Measurements from ENCODE around the gene LRRC17.

The LRRC17 gene

GRCh38 chr7:102981451-102981850, 68.7 kb downstream of the LRRC17 start:
- TF ChIP-seq YY1 (IDR thresholded peaks at IDR 0.05; ENCODE audit: insufficient read depth, insufficient read length) (no peak), SUZ12 (IDR thresholded peaks at IDR 0.05; ENCODE audit: extremely low read depth, insufficient read depth, insufficient read length) (no peak), ZNF274 (IDR thresholded peaks at IDR 0.05; ENCODE audit: low read depth, low read length) (no peak)
- H3K4me1 ChIP-seq (ENCODE audit: insufficient read depth, insufficient read length) = no peaks in the 10 kb centered on the region
- H3K9ac ChIP-seq (ENCODE audit: insufficient read length, low read depth) = no peak overlapping the region
- no peaks in the 10 kb centered on the region for H3K27me3 ChIP-seq (ENCODE audit: insufficient read depth, insufficient read length)
- H3K4me3 ChIP-seq (ENCODE audit: insufficient read length, low read depth) = no peak overlapping the region
- no peaks in the 10 kb centered on the region for H3K36me3 ChIP-seq (ENCODE audit: insufficient read depth, insufficient read length, low read length)
- no peak for DNase-seq (ENCODE audit: low read depth, low spot score)
- H3K9me3 ChIP-seq (ENCODE audit: insufficient read depth, low read length) = peaks cover 4% of the 10 kb centered on the region; the same call in 1 of the 2 replicates

GRCh38 chr7:102982235-102982634, 69.4 kb downstream of the LRRC17 start:
- H3K36me3 ChIP-seq (ENCODE audit: insufficient read depth, insufficient read length, low read length) = no peaks in the 10 kb centered on the region
- peaks cover 4% of the 10 kb centered on the region; the same call in 1 of the 2 replicates for H3K9me3 ChIP-seq (ENCODE audit: insufficient read depth, low read length)
- no peak overlapping the region for H3K4me3 ChIP-seq (ENCODE audit: insufficient read length, low read depth)
- H3K4me1 ChIP-seq (ENCODE audit: insufficient read depth, insufficient read length) = no peaks in the 10 kb centered on the region
- no peaks in the 10 kb centered on the region for H3K27me3 ChIP-seq (ENCODE audit: insufficient read depth, insufficient read length)
- TF ChIP-seq SUZ12 (IDR thresholded peaks at IDR 0.05; ENCODE audit: extremely low read depth, insufficient read depth, insufficient read length) (no peak), ZNF274 (IDR thresholded peaks at IDR 0.05; ENCODE audit: low read depth, low read length) (no peak), YY1 (IDR thresholded peaks at IDR 0.05; ENCODE audit: insufficient read depth, insufficient read length) (no peak)
- H3K9ac ChIP-seq (ENCODE audit: insufficient read length, low read depth) = no peak overlapping the region
- DNase-seq (ENCODE audit: low read depth, low spot score) = no peak

- TF ChIP-seq YY1 (IDR thresholded peaks at IDR 0.05; ENCODE audit: insufficient read depth, insufficient read length) = no peak
- TF ChIP-seq SUZ12 (IDR thresholded peaks at IDR 0.05; ENCODE audit: extremely low read depth, insufficient read depth, insufficient read length) = no peak
- TF ChIP-seq ZNF274 (IDR thresholded peaks at IDR 0.05; ENCODE audit: low read depth, low read length) = no peak
- no peaks in the 10 kb centered on the region for H3K36me3 ChIP-seq (ENCODE audit: insufficient read depth, insufficient read length, low read length)
Observed at GRCh38 chr7:102983602-102984001, 70.8 kb downstream of the LRRC17 start.

GRCh38 chr7:102985176-102985783, 72.5 kb downstream of the LRRC17 start:
- Histone ChIP-seq H3K36me3 (ENCODE audit: insufficient read depth, insufficient read length, low read length) (no peaks in the 10 kb centered on the region), H3K4me3 (ENCODE audit: insufficient read length, low read depth) (no peak overlapping the region), H3K9ac (ENCODE audit: insufficient read length, low read depth) (no peak overlapping the region), H3K4me1 (ENCODE audit: insufficient read depth, insufficient read length) (no peaks in the 10 kb centered on the region), H3K9me3 (ENCODE audit: insufficient read depth, low read length) (no peaks in the 10 kb centered on the region), H3K27me3 (ENCODE audit: insufficient read depth, insufficient read length) (no peaks in the 10 kb centered on the region)
- no peak for DNase-seq (ENCODE audit: low read depth, low spot score)
- no peak for TF ChIP-seq YY1 (IDR thresholded peaks at IDR 0.05; ENCODE audit: insufficient read depth, insufficient read length)
- TF ChIP-seq ZNF274 (IDR thresholded peaks at IDR 0.05; ENCODE audit: low read depth, low read length) = no peak
- no peak for TF ChIP-seq SUZ12 (IDR thresholded peaks at IDR 0.05; ENCODE audit: extremely low read depth, insufficient read depth, insufficient read length)

More at GRCh38 chr7:102983602-102984001, 70.8 kb downstream of the LRRC17 start:
- no peak overlapping the region for H3K4me3 ChIP-seq (ENCODE audit: insufficient read length, low read depth)
- H3K9ac ChIP-seq (ENCODE audit: insufficient read length, low read depth) = no peak overlapping the region
- H3K9me3 ChIP-seq (ENCODE audit: insufficient read depth, low read length) = peaks cover 4% of the 10 kb centered on the region; the same call in 1 of the 2 replicates
- no peaks in the 10 kb centered on the region for H3K4me1 ChIP-seq (ENCODE audit: insufficient read depth, insufficient read length)
- no peak for DNase-seq (ENCODE audit: low read depth, low spot score)
- no peaks in the 10 kb centered on the region for H3K27me3 ChIP-seq (ENCODE audit: insufficient read depth, insufficient read length)

GRCh38 chr7:102988088-102988487, 75.3 kb downstream of the LRRC17 start:
- Histone ChIP-seq H3K4me3 (ENCODE audit: insufficient read length, low read depth) (no peak overlapping the region), H3K36me3 (ENCODE audit: insufficient read depth, insufficient read length, low read length) (no peaks in the 10 kb centered on the region), H3K9ac (ENCODE audit: insufficient read length, low read depth) (no peak overlapping the region), H3K4me1 (ENCODE audit: insufficient read depth, insufficient read length) (no peaks in the 10 kb centered on the region), H3K27me3 (ENCODE audit: insufficient read depth, insufficient read length) (no peaks in the 10 kb centered on the region), H3K9me3 (ENCODE audit: insufficient read depth, low read length) (no peaks in the 10 kb centered on the region)
- TF ChIP-seq YY1 (IDR thresholded peaks at IDR 0.05; ENCODE audit: insufficient read depth, insufficient read length) (no peak), SUZ12 (IDR thresholded peaks at IDR 0.05; ENCODE audit: extremely low read depth, insufficient read depth, insufficient read length) (no peak), ZNF274 (IDR thresholded peaks at IDR 0.05; ENCODE audit: low read depth, low read length) (no peak)
- no peak for DNase-seq (ENCODE audit: low read depth, low spot score)

GRCh38 chr7:102988631-102989560, 76.1 kb downstream of the LRRC17 start:
- Histone ChIP-seq H3K9ac (ENCODE audit: insufficient read length, low read depth) (no peak overlapping the region), H3K4me3 (ENCODE audit: insufficient read length, low read depth) (no peak overlapping the region), H3K9me3 (ENCODE audit: insufficient read depth, low read length) (no peaks in the 10 kb centered on the region), H3K27me3 (ENCODE audit: insufficient read depth, insufficient read length) (no peaks in the 10 kb centered on the region), H3K36me3 (ENCODE audit: insufficient read depth, insufficient read length, low read length) (no peaks in the 10 kb centered on the region), H3K4me1 (ENCODE audit: insufficient read depth, insufficient read length) (no peaks in the 10 kb centered on the region)
- TF ChIP-seq ZNF274 (IDR thresholded peaks at IDR 0.05; ENCODE audit: low read depth, low read length) (no peak), SUZ12 (IDR thresholded peaks at IDR 0.05; ENCODE audit: extremely low read depth, insufficient read depth, insufficient read length) (no peak), YY1 (IDR thresholded peaks at IDR 0.05; ENCODE audit: insufficient read depth, insufficient read length) (no peak)
- no peak for DNase-seq (ENCODE audit: low read depth, low spot score)

- DNase-seq (ENCODE audit: low read depth, low spot score) = no peak
Observed at GRCh38 chr7:102990642-102991041, 77.8 kb downstream of the LRRC17 start.

More at GRCh38 chr7:102990642-102991041, 77.8 kb downstream of the LRRC17 start:
- Histone ChIP-seq H3K36me3 (ENCODE audit: insufficient read depth, insufficient read length, low read length) (no peaks in the 10 kb centered on the region), H3K9ac (ENCODE audit: insufficient read length, low read depth) (no peak overlapping the region), H3K27me3 (ENCODE audit: insufficient read depth, insufficient read length) (no peaks in the 10 kb centered on the region), H3K9me3 (ENCODE audit: insufficient read depth, low read length) (no peaks in the 10 kb centered on the region; the same call in 1 of the 2 replicates), H3K4me1 (ENCODE audit: insufficient read depth, insufficient read length) (no peaks in the 10 kb centered on the region), H3K4me3 (ENCODE audit: insufficient read length, low read depth) (no peak overlapping the region)
- TF ChIP-seq YY1 (IDR thresholded peaks at IDR 0.05; ENCODE audit: insufficient read depth, insufficient read length) = no peak
- TF ChIP-seq SUZ12 (IDR thresholded peaks at IDR 0.05; ENCODE audit: extremely low read depth, insufficient read depth, insufficient read length) = no peak
- TF ChIP-seq ZNF274 (IDR thresholded peaks at IDR 0.05; ENCODE audit: low read depth, low read length) = no peak

Measured in NT2/D1 (cell line).